Measurements from ENCODE around the gene BMERB1. TPM values are rescaled to one million over a fixed set of nuclear protein-coding genes. Genes with fewer than 3 reads are reported as not detected.
A peak's percentile ranks its signal among the peaks of the same experiment; 100 is the strongest.

Gene BMERB1
- total RNA-seq, 1 donor: 57.2 TPM

DNA sequence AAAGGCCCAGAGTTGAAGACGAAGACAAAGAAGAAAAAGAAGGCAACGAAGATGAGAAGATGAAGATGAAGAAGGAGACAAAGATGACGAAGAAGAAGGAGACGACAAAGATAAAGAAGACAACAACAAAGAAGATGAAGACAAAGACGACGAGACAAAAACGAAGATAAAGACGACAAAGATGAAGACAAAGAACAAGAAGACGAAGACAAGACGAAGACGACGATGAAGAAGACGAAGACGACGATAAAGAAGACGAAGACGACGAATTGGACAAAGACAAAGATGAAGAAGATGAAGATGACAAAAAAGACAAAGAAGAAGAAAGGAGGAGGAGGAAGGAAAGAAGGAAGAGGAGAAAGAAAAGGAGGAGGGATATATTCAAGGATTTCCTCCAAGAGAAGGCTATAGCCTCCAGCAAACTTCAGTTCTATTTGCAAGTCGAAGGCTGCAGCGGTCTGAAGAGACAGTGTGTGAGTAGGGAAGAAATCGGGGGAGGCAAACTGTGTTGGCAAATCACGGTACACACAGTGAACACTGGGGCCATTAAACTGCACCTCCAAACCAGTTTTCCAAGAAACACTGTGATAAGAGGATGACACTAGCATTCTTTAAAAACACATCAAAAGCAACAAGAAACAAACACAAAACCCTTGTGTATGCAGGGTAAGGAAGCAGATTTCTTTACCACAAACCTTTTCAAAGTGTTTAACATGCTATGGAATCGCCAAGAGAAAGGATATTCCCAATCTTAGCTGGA lies 168.1 kb downstream of the BMERB1 start:
- no peak for DNase-seq (ENCODE audit: insufficient read length, low spot score, missing footprints)
- H3K4me1 ChIP-seq (ENCODE audit: insufficient read depth, low read length): peaks cover 21% of the 10 kb centered on the region
- peaks cover 9% of the 10 kb centered on the region for H4K20me1 ChIP-seq (ENCODE audit: insufficient read depth, low read length)
- TF ChIP-seq CTCF (IDR thresholded peaks at IDR 0.05; ENCODE audit: extremely low read depth, low read depth, low read length): no peak
- no peaks in the 10 kb centered on the region for H3K79me2 ChIP-seq (ENCODE audit: insufficient read depth, low read length)
- H3K9me3 ChIP-seq (ENCODE audit: low read depth, low read length): no peaks in the 10 kb centered on the region
- H3K27me3 ChIP-seq (ENCODE audit: insufficient read depth, low read length): no peaks in the 10 kb centered on the region
- H2AFZ ChIP-seq (ENCODE audit: low read length): no peak overlapping the region
- H3K4me2 ChIP-seq (ENCODE audit: insufficient read depth, low read length): no peak overlapping the region
- no peak overlapping the region for H3K27ac ChIP-seq (ENCODE audit: low read depth, low read length)
- H3K36me3 ChIP-seq (ENCODE audit: insufficient read depth, low read length): peaks cover 57% of the 10 kb centered on the region
- H3K4me3 ChIP-seq (ENCODE audit: insufficient read depth, low read length): no peak overlapping the region

GRCh38 chr16:15604460-15605440 lies 170.4 kb downstream of the BMERB1 start:
- Histone ChIP-seq H3K27me3 (ENCODE audit: insufficient read depth, low read length) (no peaks in the 10 kb centered on the region), H4K20me1 (ENCODE audit: insufficient read depth, low read length) (peaks cover 9% of the 10 kb centered on the region), H3K4me2 (ENCODE audit: insufficient read depth, low read length) (peak overlapping the region; percentile 52), H2AFZ (ENCODE audit: low read length) (no peak overlapping the region), H3K79me2 (ENCODE audit: insufficient read depth, low read length) (no peaks in the 10 kb centered on the region), H3K4me1 (ENCODE audit: insufficient read depth, low read length) (peaks cover 30% of the 10 kb centered on the region), H3K9me3 (ENCODE audit: low read depth, low read length) (no peaks in the 10 kb centered on the region), H3K4me3 (ENCODE audit: insufficient read depth, low read length) (no peak overlapping the region), H3K27ac (ENCODE audit: low read depth, low read length) (peak overlapping the region; percentile 42), H3K36me3 (ENCODE audit: insufficient read depth, low read length) (peaks cover 51% of the 10 kb centered on the region)
- TF ChIP-seq CTCF (IDR thresholded peaks at IDR 0.05; ENCODE audit: extremely low read depth, low read depth, low read length): no peak
- no peak for DNase-seq (ENCODE audit: insufficient read length, low spot score, missing footprints)

- Histone ChIP-seq H3K4me3 (ENCODE audit: insufficient read depth, low read length) (no peak overlapping the region), H4K20me1 (ENCODE audit: insufficient read depth, low read length) (peaks cover 9% of the 10 kb centered on the region), H3K27ac (ENCODE audit: low read depth, low read length) (no peak overlapping the region), H3K27me3 (ENCODE audit: insufficient read depth, low read length) (no peaks in the 10 kb centered on the region), H3K79me2 (ENCODE audit: insufficient read depth, low read length) (no peaks in the 10 kb centered on the region), H3K36me3 (ENCODE audit: insufficient read depth, low read length) (peaks cover 47% of the 10 kb centered on the region), H3K4me2 (ENCODE audit: insufficient read depth, low read length) (no peak overlapping the region), H3K9me3 (ENCODE audit: low read depth, low read length) (no peaks in the 10 kb centered on the region), H3K4me1 (ENCODE audit: insufficient read depth, low read length) (peaks cover 40% of the 10 kb centered on the region), H2AFZ (ENCODE audit: low read length) (no peak overlapping the region)
- TF ChIP-seq CTCF (IDR thresholded peaks at IDR 0.05; ENCODE audit: extremely low read depth, low read depth, low read length): no peak
- DNase-seq (ENCODE audit: insufficient read length, low spot score, missing footprints): no peak
Measured at GRCh38 chr16:15605839-15606517, 171.6 kb downstream of the BMERB1 start.

Measured in osteoblast (primary cell).